ENCODE results near the gene CYP19A1.

The CYP19A1 gene

GRCh38 chr15:51338496-51338895, at the start of gene CYP19A1:
CYP19A1 (minus strand) TSS chr15:51338596; CDS start chr15:51242912, 95,684 bp downstream.
- no peak for DNase-seq

GRCh38 chr15:51387699-51388041, 49.3 kb upstream of the CYP19A1 start:
- no peak for DNase-seq

- no peak for DNase-seq
Measured at GRCh38 chr15:51386960-51387698, 48.7 kb upstream of the CYP19A1 start.

DNA sequence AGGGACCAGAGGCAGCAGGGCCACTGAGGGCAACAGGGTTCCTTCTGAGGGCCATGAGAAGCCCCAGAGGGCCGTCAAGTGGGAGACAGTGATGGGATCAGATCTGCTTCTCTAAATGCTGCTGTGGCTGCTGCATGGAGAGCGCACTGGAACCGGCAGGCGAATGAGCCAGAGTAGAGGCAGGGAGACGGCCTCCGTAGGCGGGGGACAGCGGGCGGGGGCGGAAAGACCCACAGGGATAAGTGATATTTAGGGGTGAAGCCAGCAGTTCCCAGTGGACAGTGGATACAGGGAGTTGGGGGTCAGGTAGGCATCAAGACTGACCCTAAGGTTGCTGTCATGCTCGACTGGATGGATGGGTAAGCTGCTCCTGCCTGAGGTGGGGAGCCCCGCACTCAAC, 48.1 kb upstream of the CYP19A1 start:
- DNase-seq: no peak

DNA sequence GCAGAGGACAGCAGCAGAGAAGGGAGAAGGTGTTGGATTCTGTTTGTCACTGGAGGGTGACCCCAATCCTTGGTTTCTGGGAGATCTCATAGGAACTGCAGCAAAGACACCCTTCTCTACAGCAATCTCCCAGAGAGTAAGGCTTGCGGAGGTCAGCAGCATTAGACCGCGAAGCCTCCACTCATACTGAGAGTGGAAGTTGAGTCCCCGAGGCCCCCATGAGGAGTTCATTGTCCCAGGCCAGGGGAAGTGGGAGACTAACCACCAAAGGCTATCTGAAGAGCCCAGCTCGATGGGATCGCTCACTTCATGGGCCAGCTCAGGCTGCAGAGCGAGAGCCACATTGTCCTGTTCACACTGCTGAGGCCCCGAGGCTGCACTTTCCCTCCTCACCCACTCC, 47.6 kb upstream of the CYP19A1 start:
- DNase-seq: no peak

DNA sequence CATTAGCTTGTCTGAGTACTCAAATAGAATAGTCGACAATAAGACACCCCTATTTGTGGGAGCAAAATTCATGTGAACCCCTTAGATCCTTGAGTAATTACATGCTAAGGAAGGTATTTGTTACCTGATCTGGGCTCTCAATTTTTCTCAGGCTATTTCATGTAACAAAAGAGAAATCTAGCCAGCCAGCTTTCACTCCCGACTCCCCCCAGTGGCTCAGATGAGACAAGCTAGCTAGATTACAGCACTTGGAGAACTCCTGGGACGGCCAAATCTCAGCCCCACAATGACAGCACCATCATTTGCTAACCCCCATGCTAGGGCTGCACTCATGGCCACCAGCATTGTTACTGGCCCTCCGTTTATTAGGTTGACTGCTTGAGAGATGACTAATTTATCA, 44.4 kb upstream of the CYP19A1 start:
- no peak for DNase-seq

DNA sequence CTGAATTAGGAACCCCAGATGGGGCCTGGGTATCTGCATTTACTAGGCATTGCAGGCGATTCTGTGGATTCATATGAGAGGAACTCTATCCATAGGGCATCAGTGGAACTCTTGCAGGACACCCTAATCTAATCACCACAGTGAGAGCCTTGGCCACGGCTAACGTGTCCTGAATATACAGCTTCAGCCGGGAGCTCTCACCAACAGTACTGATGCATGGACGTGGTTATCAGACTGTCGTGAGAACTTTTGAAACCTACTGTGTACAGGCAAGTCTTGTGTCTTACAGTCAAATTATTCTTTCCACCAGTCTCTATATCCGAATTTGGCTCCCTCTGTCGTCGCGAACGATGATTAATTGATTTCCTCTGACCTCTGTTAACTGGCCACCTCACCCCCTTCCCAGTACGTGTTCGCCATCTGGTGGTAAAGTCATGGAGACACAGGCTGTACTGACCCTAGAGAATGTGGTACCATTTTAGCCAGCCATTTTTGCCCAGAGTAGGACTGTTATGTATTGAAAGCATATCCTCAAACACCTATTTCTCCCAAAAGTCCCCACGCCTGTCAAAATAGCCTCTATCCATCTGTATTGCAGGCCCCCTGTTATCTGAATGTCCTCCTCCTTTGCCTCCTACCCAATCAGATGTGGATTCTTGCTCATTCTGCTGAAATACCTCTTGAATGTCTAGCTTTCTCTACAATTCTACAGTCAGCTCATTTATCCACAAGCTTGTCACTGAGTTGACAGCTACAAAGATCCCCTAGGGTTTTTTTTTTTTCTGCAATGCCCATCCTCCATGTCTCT, 42.8 kb upstream of the CYP19A1 start:
- peak; percentile 69 for DNase-seq

GRCh38 chr15:51379390-51379789, 41.0 kb upstream of the CYP19A1 start:
- DNase-seq: no peak

- DNase-seq: no peak
Measured at GRCh38 chr15:51378406-51378805, 40.0 kb upstream of the CYP19A1 start.

DNA sequence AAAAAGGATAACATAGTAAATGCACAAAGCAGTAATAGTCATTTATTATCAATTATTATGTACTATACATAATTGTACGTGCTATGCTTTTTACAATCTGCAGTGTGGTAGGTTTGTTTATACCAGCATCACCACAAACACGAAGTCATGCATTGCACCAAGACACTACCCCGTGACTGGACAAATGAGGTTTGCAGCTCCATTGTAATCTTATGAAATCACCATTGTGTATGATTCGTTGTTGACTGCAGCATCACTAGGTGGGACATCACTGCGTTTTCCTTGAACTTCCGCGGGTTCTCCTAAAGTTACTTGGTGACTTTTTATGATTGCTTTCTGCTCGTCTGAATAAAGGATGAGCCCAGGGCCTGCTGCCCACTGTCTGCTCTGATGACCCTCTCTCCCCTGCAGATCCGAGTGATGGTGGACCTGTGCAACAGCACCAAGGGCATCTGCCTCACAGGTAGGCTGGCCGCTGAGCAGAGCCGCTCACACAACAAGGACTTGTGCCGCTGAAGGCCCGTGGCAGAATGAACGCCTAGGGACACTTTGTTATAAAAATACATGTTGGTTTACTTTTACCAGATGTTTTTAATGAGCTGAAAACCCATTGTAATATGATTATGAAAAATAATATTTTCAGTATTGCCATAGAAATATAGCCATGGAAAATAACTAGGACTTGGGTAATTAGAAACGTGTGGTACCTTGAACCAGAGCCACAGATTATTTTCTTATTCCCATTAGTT, 38.8 kb upstream of the CYP19A1 start:
- DNase-seq: no peak

GRCh38 chr15:51375966-51376640, 37.7 kb upstream of the CYP19A1 start:
- peak; percentile 17 for DNase-seq

DNA sequence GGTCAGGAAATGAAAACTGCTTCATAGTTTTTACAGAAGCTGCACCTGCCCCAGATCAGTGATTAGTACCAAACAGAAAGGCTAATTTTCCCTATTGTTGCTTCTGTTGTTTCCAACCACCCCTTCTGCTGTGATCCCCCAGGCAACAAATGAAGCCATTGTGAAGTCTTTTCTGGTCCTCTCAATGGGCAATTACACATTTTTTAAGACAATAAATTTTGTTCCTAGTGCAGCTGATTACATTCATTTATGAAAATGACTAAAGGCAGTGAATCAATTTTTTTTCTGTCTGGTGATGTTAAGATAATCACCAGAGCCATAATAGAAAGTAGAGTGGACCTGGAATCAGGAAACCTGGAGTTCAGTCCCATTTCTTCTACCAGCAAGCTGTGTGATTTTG, 35.7 kb upstream of the CYP19A1 start:
- peak; percentile 87 for DNase-seq

DNA sequence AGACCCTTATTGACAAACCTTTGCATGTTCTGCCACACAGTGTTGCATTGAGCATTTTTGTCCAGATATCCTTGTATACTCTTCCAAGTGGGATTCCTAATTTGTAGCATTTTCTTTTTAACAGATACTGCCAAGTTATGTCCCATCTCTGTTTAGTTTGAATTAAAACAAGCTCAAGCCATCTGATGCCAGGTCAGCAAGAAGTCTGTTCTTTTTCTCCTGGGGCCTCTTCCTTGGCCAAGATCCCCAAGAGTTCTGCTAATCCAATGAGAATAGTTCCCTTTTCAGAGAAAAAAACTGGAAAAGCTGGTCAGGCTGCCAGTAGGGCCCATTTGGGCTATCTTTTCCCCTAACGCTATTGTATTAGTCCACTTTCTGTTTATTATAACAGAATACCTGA, 32.9 kb upstream of the CYP19A1 start:
- DNase-seq: no peak

DNA sequence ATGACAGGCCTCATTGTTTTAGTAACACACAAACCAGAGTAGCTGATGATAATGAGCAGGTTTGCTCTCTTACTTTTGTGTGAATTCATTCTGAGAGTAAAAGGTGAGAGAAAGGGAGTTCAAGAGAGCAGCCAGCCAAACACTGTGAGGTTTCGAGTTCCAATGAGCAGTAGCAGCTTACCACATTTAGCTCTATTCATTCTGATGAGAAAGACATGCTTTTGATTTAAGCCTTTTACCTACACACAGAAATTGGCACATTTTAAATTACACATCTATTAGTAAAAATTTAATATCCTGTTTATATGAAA, 31.0 kb upstream of the CYP19A1 start:
- no peak for DNase-seq

DNA sequence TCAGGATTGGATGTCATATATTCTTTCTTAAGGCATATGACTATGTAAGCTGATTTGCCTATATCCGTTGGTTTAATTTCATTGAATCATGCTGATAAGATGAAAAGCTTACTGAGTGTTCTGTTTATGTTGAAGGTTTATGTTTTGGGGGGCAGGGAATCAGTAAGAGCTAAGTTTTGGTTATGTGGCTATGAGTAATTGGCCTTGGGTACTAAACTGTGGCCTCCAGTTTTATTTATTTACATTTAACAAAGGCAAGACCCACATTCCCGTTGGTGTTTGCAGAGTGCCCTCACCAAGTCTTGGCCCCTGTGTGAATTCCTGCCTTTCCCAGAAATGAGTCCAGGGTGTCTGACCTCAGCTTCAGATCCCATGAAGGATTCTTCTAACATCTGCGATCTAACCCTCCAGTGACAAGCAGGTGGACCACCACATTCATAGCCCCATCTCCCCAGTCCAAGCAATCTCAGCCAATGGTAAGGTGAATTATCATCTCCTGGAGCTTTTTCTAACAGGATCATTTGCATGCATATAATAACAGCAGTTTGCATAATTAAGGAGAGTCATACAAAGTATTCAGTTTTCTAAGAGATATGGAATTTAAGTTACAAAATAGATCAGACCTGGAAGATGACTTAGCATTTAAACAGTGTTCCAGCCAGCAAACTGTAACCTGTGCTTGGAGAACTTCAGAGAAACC, 30.5 kb upstream of the CYP19A1 start:
- no peak for DNase-seq

DNA sequence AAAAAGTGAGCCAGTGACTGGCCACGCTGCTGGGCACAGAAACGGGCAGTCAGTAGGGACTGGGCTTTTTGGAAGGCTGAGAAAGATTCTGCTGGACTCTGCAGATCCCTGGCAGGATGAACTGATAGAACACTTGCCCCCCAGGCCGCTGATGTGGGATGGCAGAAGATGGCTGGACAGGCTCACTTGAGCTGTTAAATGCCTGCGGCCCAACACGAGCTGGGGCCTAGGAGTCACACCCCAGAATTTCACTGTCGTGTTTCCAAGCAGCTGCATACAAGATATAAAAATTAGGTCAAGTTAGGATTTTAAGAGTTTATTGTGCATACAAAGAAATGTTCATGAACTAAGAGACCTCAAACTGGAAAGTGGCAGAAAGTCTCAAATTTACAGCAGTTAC, 29.9 kb upstream of the CYP19A1 start:
- no peak for DNase-seq

GRCh38 chr15:51367322-51367976, 29.1 kb upstream of the CYP19A1 start:
- no peak for DNase-seq

DNA sequence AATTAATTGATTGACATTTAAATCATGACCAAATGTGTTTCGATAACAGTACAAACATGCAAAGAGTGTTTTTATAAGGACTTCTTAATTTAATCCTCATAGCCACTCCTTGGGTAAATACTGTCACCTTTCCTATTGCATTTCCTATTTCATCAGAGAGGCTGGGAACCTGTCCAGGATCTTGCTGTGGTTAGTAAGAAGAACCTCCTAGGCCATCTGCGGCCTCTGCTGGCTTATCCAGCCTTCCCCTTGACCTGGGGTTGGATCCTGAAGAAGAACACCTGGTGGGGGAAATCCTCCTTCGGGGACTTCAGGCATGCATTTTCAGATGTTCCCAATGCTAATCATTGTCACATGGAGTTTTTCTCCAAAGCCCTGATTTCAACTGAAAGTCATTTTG, 28.5 kb upstream of the CYP19A1 start:
- peak; percentile 30 for DNase-seq

GRCh38 chr15:51366071-51366470, 27.7 kb upstream of the CYP19A1 start:
- no peak for DNase-seq

GRCh38 chr15:51365417-51365816, 27.0 kb upstream of the CYP19A1 start:
- DNase-seq: no peak

DNA sequence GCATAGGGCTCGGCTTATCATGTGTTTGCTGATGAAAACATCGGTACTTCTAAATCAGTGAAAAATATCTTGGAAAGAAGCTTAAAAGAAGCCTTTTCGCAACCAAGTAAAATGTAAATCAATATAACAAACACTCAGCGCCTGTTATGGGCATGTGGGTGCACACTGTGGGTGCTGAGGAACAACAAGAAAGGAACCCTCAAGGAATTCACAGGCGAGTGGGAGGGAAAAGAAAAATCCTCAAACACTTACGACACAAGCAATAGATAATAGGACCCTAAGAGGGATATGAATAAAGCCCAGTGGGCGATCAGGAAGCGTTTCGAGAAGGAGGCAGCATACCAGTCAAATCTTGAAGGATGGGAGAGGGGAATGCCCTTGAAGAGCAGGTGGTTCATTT, 25.0 kb upstream of the CYP19A1 start:
- no peak for DNase-seq

GRCh38 chr15:51359981-51360380, 21.6 kb upstream of the CYP19A1 start:
- no peak for DNase-seq

Data from NCI-H774 (cell line).